HEK293 (cell line): ENCODE data around the gene GAS2L3.

Source experiments
- GFI1B ChIP-seq: fragments of 450-650 bp; formaldehyde crosslinking; IDR thresholded peaks from 2 replicates; pipeline ENCODE4 v1.5.1; 2016; ENCODE audit warnings: missing biosample characterization, missing genetic modification characterization
- ZNF19 ChIP-seq: fragments of 450-650 bp; formaldehyde crosslinking; IDR thresholded peaks from 2 replicates; pipeline ENCODE4; 2016; ENCODE audit warnings: missing biosample characterization, missing genetic modification characterization, low read depth
- ZNF530 ChIP-seq: fragments of 450-650 bp; formaldehyde crosslinking; IDR thresholded peaks from 2 replicates; pipeline ENCODE4 v1.5.1; 2016; ENCODE audit warnings: low read depth, missing biosample characterization, missing genetic modification characterization
- ZNF561 ChIP-seq: fragments of 450-650 bp; IDR thresholded peaks from 2 replicates; pipeline ENCODE4 v1.5.1; 2018; ENCODE audit warnings: missing biosample characterization, missing genetic modification characterization, borderline replicate concordance
- TF ChIP-seq, protein P1 (sequence below): fragments of 450-650 bp; formaldehyde crosslinking; IDR thresholded peaks from 2 replicates; pipeline ENCODE4 v1.5.1; 2016; ENCODE audit warnings: missing biosample characterization, missing genetic modification characterization

DNA sequence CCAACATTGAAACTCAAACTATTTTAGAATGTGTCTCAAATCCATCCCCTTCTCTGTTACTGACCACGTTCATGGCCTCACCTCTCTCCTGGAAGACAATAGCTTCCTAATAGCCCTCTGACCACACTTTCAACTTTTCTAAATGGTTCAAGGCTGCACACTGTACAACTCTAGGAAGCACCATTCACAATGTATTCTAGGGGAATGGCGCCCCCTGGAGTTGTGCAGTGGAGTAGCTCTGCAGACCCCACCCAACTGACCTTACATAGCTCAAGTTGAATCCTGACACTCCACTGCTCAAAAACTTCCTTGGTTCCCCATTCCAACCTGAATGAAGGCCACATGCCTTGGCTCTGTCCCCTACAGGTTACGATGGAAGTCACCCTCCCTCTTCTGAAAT, 77.6 kb downstream of the GAS2L3 start:
- TF ChIP-seq ZNF530 (tag by site-specific recombination): no peak
- no peak for TF ChIP-seq ZNF19
- TF ChIP-seq, protein P1, sequence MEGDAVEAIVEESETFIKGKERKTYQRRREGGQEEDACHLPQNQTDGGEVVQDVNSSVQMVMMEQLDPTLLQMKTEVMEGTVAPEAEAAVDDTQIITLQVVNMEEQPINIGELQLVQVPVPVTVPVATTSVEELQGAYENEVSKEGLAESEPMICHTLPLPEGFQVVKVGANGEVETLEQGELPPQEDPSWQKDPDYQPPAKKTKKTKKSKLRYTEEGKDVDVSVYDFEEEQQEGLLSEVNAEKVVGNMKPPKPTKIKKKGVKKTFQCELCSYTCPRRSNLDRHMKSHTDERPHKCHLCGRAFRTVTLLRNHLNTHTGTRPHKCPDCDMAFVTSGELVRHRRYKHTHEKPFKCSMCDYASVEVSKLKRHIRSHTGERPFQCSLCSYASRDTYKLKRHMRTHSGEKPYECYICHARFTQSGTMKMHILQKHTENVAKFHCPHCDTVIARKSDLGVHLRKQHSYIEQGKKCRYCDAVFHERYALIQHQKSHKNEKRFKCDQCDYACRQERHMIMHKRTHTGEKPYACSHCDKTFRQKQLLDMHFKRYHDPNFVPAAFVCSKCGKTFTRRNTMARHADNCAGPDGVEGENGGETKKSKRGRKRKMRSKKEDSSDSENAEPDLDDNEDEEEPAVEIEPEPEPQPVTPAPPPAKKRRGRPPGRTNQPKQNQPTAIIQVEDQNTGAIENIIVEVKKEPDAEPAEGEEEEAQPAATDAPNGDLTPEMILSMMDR (tag by site-specific recombination): no peak
- TF ChIP-seq GFI1B (tag by site-specific recombination): no peak
- TF ChIP-seq ZNF561 (tag by site-specific recombination): no peak
